ENCODE data around the gene MAP2K7. TPM values are rescaled to one million over a fixed set of nuclear protein-coding genes. Genes with fewer than 3 reads are reported as not detected.
A peak's percentile ranks its signal among the peaks of the same experiment; 100 is the strongest.

The MAP2K7 gene
- total and polyA plus RNA-seq, 8 donors = 4.1 to 52.2 (median 14.7) TPM

GRCh38 chr19:7866399-7867091 is 37.1 kb upstream of the MAP2K7 start:
- Histone ChIP-seq H3K27me3 (peaks cover 0 to 82% (median 46%) of the 10 kb centered on the region in 3 donors), H3K36me3 (peaks cover 0 to 13% (median 7%) of the 10 kb centered on the region in 4 donors), H3K9me3 (no peaks in the 10 kb centered on the region), H3K4me1 (peaks cover 39 to 53% (median 52%) of the 10 kb centered on the region in 4 donors), H3K4me3 (no peak overlapping the region), H3K27ac (no peak overlapping the region)
- intact Hi-C loops (cut with DNase I; ENCODE audit: low total_unique reads) = no loop called here
- whole genome bisulfite sequencing, 5 donors = 61 to 84% (median 69%) methylated on average over 7 to 12 of the region's 12 CpGs
- no peak for TF ChIP-seq POLR2AphosphoS5 (IDR thresholded peaks at IDR 0.05)
- TF ChIP-seq CTCF (IDR thresholded peaks at IDR 0.05) = no peak
- no peak for DNase-seq

- WGBS, 5 donors = 77 to 89% (median 87%) methylated on average over 8 to 9 of the region's 9 CpGs
- no peaks in the 10 kb centered on the region for H3K9me3 ChIP-seq
- no peak overlapping the region for H3K4me3 ChIP-seq
- no peak for DNase-seq
- peaks cover 39 to 53% (median 52%) of the 10 kb centered on the region in 4 donors for H3K4me1 ChIP-seq
- TF ChIP-seq POLR2A (IDR thresholded peaks at IDR 0.05) = no peak
- no peak for TF ChIP-seq EP300 (IDR thresholded peaks at IDR 0.05)
- TF ChIP-seq POLR2AphosphoS5 (IDR thresholded peaks at IDR 0.05) = no peak
- no peak for TF ChIP-seq CTCF (IDR thresholded peaks at IDR 0.05)
- H3K27ac ChIP-seq = no peak overlapping the region
- H3K27me3 ChIP-seq = peaks cover 0 to 80% (median 40%) of the 10 kb centered on the region in 3 donors
- intact Hi-C loops (cut with DNase I; ENCODE audit: low total_unique reads) = no loop called here
- peaks cover 0 to 13% (median 7%) of the 10 kb centered on the region in 4 donors for H3K36me3 ChIP-seq
These were observed 36.4 kb upstream of the MAP2K7 start for GRCh38 chr19:7867092-7867844.

DNA sequence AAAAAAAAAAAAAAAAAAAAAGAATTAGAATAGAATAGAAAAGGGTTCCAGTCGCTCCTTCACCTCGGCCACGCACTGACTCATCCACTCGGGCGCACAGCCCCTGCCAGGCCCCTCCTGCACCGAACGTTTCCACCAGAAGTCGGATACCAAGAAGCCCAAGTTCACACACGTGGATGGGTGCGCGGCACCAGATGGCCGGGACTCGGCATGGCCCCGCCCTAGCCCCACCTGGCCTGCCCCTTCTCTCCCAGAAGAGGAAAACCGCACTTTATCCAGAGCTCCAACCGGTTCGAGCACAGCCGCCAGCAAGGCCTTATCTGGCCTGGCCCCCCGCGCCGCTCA is 35.4 kb upstream of the MAP2K7 start:
- intact Hi-C loops (cut with DNase I; ENCODE audit: low total_unique reads) = no loop called here
- H3K4me1 ChIP-seq = peaks cover 34 to 55% (median 50%) of the 10 kb centered on the region in 4 donors
- H3K9me3 ChIP-seq = no peaks in the 10 kb centered on the region
- H3K27me3 ChIP-seq = peaks cover 0 to 80% (median 42%) of the 10 kb centered on the region in 3 donors
- H3K36me3 ChIP-seq = peaks cover 0 to 10% (median 6%) of the 10 kb centered on the region in 4 donors
- DNase-seq = peak; percentile 32 to 71
- peak overlapping the region; percentile 49 to 61 (median 52) for H3K4me3 ChIP-seq
- WGBS, 5 donors = 8 to 24% (median 10%) methylated on average over 18 to 21 of the region's 21 CpGs
- peak overlapping the region; percentile 79 to 88 (median 82) for H3K27ac ChIP-seq
- TF ChIP-seq CTCF (IDR thresholded peaks at IDR 0.05) (no peak), EP300 (IDR thresholded peaks at IDR 0.05) (no peak)

DNA sequence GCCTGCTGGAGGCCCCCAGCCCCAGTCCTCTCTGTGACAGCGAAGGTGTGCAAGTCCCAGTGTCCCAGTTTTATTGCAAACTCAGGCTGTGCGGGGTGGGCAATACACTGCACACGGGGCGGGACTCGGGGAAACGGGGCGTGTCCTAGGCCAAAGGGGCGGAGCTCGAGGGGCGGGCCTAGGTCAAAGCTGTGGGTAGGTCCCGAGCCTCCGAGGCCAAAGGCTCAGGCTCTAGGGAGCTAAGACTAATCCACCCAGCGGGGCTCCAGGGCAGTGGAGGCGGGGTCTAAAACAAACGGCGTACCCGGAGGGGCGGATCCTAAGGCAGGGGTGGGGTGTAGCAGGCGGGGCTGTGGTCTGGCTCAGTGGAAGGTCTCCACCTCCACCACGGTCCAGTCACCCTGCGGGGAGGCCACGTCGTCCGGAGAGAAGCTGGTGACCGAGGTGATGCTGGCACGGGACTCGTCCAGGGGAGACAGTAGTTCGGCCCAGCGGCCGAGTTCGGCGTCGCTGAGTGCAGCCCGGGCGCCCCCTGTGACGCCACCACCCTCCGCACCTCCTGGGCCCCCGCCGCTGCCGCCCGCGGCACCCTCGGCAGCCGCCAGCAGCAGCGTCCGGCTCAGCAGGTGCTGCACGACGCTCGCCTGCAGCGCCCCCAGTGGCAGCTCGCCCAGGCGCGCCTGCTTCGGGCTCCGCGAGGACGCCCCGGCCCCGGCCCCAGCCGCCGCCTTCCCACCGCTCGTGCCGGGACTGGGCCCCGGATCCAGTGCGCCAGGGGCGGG is 34.8 kb upstream of the MAP2K7 start:
- Histone ChIP-seq H3K36me3 (peaks cover 0 to 4% (median 1%) of the 10 kb centered on the region in 4 donors), H3K27me3 (peaks cover 6 to 80% (median 47%) of the 10 kb centered on the region in 3 donors), H3K4me1 (peaks cover 40 to 61% (median 56%) of the 10 kb centered on the region in 4 donors), H3K27ac (peak overlapping the region; percentile 79 to 88 (median 82)), H3K9me3 (no peaks in the 10 kb centered on the region), H3K4me3 (peak overlapping the region; percentile 49 to 61 (median 52))
- WGBS, 5 donors = 1 to 2% (median 2%) methylated on average over 25 to 67 of the region's 67 CpGs
- no peak for TF ChIP-seq EP300 (IDR thresholded peaks at IDR 0.05)
- peak in 3 of 7 experiments; percentile 85 to 92 (median 91) for TF ChIP-seq CTCF (IDR thresholded peaks at IDR 0.05)
- TF ChIP-seq POLR2AphosphoS5 (IDR thresholded peaks at IDR 0.05) = no peak
- no peak for TF ChIP-seq POLR2A (IDR thresholded peaks at IDR 0.05)
- DNase-seq = peak; percentile 84 to 97
- intact Hi-C loops (cut with DNase I; ENCODE audit: low total_unique reads) = no loop called here
